MM.1S (cell line): ENCODE measurements around the gene FRMD3.

Experiments used
- CTCF ChIP-seq: fragments of 300-600 bp; sonication (generic); IDR thresholded peaks from 2 replicates; pipeline ENCODE4 v1.5.1; 2016; ENCODE audit warnings: antibody characterized with exemption, low read length, mixed read lengths
- EZH2 ChIP-seq: fragments of 300-600 bp; sonication (generic); optimal IDR thresholded peaks from 2 replicates; pipeline ENCODE3; 2017; ENCODE audit warnings: low read depth, mild to moderate bottlenecking, antibody characterized with exemption, low read length, mixed read lengths
- EZH2phosphoT487 ChIP-seq: fragments of 300-600 bp; sonication (generic); IDR thresholded peaks from 2 replicates; pipeline ENCODE4 v1.6.1; 2018; ENCODE audit warnings: antibody characterized with exemption, low read length

- TF ChIP-seq CTCF, result no peak
- TF ChIP-seq EZH2phosphoT487, result no peak
- TF ChIP-seq EZH2, result no peak
Observed at GRCh38 chr9:83526211-83526610, 12.0 kb downstream of the FRMD3 start.
